OCI-LY1 (cell line): ENCODE data around the gene VPS35L.

Source experiments
- EZH2 ChIP-seq: fragments of 200-600 bp; sonication (generic), shearing (Covaris generic); IDR thresholded peaks from 2 replicates; pipeline ENCODE4 v1.8.0; 2017; ENCODE audit warnings: borderline replicate concordance, mixed run types, mild to moderate bottlenecking, antibody characterized with exemption, low read length, moderate library complexity, mixed read lengths
- TF ChIP-seq, protein P1 (sequence below): fragments of 200-600 bp; sonication (generic), shearing (Covaris generic); IDR thresholded peaks from 2 replicates; pipeline ENCODE4 v1.5.1; 2017; ENCODE audit warnings: mild to moderate bottlenecking, antibody characterized with exemption, low read length, moderate library complexity, mixed read lengths

GRCh38 chr16:19705146-19705501 lies 149.6 kb downstream of the VPS35L start:
- TF ChIP-seq, protein P1, sequence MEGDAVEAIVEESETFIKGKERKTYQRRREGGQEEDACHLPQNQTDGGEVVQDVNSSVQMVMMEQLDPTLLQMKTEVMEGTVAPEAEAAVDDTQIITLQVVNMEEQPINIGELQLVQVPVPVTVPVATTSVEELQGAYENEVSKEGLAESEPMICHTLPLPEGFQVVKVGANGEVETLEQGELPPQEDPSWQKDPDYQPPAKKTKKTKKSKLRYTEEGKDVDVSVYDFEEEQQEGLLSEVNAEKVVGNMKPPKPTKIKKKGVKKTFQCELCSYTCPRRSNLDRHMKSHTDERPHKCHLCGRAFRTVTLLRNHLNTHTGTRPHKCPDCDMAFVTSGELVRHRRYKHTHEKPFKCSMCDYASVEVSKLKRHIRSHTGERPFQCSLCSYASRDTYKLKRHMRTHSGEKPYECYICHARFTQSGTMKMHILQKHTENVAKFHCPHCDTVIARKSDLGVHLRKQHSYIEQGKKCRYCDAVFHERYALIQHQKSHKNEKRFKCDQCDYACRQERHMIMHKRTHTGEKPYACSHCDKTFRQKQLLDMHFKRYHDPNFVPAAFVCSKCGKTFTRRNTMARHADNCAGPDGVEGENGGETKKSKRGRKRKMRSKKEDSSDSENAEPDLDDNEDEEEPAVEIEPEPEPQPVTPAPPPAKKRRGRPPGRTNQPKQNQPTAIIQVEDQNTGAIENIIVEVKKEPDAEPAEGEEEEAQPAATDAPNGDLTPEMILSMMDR = no peak
- no peak for TF ChIP-seq EZH2
